Cardiac muscle cell (in vitro differentiated cells and primary cell): ENCODE measurements around the gene ITPKB. TPM values are rescaled to one million over a fixed set of nuclear protein-coding genes. Genes with fewer than 3 reads are reported as not detected.
"Not testable (repeated sequence)": the region's sequence is repeated elsewhere in the genome, so short reads cannot be mapped to it uniquely, and the experiment has no call there.

ENCODE experiments used
- DNase-seq, 2 donors: peaks; one replicate each; pipeline versions ENCODE4 v3.0.0 to v3.0.0-alpha.2; 2010 to 2017; ENCODE audit warnings: low read depth in 1 of 2, low spot score in 1 of 2
- H3K27ac ChIP-seq: fragments of 200-600 bp; sonication (generic); 2 replicates; pipeline ENCODE4 v1.5.1; 2016
- H3K27me3 ChIP-seq: fragments of 200-600 bp; sonication (generic); 2 replicates; pipeline ENCODE4 v1.6.0; 2016; ENCODE audit warnings: control low read depth
- H3K36me3 ChIP-seq: fragments of 200-600 bp; sonication (generic); 2 replicates; pipeline ENCODE4 v1.5.1; 2016; ENCODE audit warnings: control low read depth
- H3K4me1 ChIP-seq: fragments of 200-600 bp; sonication (generic); 2 replicates; pipeline ENCODE4 v1.8.1; 2017; ENCODE audit warnings: low read depth, mild to moderate bottlenecking, mixed run types
- H3K4me3 ChIP-seq: fragments of 200-600 bp; sonication (generic); 2 replicates; pipeline ENCODE4 v1.5.1; 2016; ENCODE audit warnings: mild to moderate bottlenecking
- H3K9me3 ChIP-seq: fragments of 200-600 bp; sonication (generic); 2 replicates; pipeline ENCODE4 v1.5.1; 2017; ENCODE audit warnings: low read depth, mild to moderate bottlenecking, control low read depth
- CTCF ChIP-seq: IDR thresholded peaks from 2 replicates; pipeline ENCODE4 v1.5.1; 2012; ENCODE audit warnings: low read depth, mild to moderate bottlenecking, low read length
- polyA plus RNA-seq: library from polyadenylated mRNA; unstranded; fragments of >200 nt; fragmentation: Nextera tagmentation; extraction: Ambion mirVana; gene quantifications from 2 replicates; pipeline ENCODE4 v1.2.1, GENCODE V29; 2016
- total RNA-seq: library from RNA; depleted of rRNA; stranded (reverse); fragments of >200 nt; gene quantifications from 2 replicates; pipeline ENCODE4 v1.2.3, GENCODE V29; 2016

Gene ITPKB
- total and polyA plus RNA-seq, 2 experiments from 2014 or later, result 3.8 to 12.0 TPM

- no peak for DNase-seq
- TF ChIP-seq CTCF, result no peak
- Histone ChIP-seq H3K27ac (no peak overlapping the region), H3K27me3 (no peaks in the 10 kb centered on the region), H3K9me3 (no peaks in the 10 kb centered on the region), H3K4me3 (no peak overlapping the region), H3K4me1 (no peaks in the 10 kb centered on the region), H3K36me3 (no peaks in the 10 kb centered on the region)
These were observed 15.0 kb upstream of the ITPKB start for GRCh38 chr1:226754097-226754496.

GRCh38 chr1:226751703-226752102, 12.6 kb upstream of the ITPKB start:
- no peak overlapping the region for H3K4me3 ChIP-seq
- no peaks in the 10 kb centered on the region for H3K36me3 ChIP-seq
- H3K4me1 ChIP-seq, result no peaks in the 10 kb centered on the region
- H3K27ac ChIP-seq, result no peak overlapping the region
- H3K9me3 ChIP-seq, result no peaks in the 10 kb centered on the region
- TF ChIP-seq CTCF, result no peak
- DNase-seq, result no peak
- H3K27me3 ChIP-seq, result no peaks in the 10 kb centered on the region

DNA sequence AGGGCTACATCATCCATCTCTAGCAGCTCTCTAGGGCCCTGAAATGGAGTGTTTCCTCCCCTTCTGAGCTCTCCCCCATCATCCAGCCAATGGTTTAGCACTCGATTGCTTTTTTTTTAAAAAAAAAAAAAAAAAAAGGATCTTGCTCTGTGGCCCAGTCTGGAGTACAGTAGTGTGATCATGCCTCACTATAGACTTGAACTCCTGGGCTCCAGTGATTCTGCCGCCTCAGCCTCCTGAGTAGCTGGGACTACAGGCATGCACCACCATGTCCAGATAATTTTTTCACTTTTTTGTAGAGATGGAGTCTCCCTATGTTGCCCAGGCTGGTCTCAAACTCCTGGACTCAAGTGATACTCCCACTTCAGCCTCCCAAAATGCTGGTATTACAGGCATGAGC, 12.1 kb upstream of the ITPKB start:
- TF ChIP-seq CTCF, result no peak

DNA sequence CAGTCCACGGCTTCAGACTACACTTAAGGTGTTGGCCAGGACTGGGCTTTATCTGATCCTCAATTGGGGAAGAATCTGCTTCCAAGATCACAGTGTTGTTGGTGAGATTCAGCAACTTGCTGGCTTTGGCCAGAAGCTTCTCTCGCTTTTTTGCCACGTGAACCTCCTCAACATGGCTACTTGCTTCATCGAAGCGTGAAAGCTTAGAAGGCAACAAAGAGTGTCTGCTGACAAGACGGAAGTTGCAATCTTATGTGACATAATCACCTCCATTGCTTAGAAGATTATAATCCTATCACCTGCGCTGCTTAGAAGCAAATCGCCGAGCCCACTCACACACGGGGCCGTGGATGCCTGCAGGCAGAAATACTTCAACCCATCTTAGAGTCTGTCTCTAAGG, 10.4 kb upstream of the ITPKB start:
- no peak overlapping the region for H3K27ac ChIP-seq

More for the DNA sequence above, 12.1 kb upstream of the ITPKB start:
- Histone ChIP-seq H3K36me3 (no peaks in the 10 kb centered on the region), H3K4me3 (no peak overlapping the region), H3K4me1 (no peaks in the 10 kb centered on the region), H3K27me3 (no peaks in the 10 kb centered on the region), H3K9me3 (no peaks in the 10 kb centered on the region), H3K27ac (no peak overlapping the region)
- no peak for DNase-seq

GRCh38 chr1:226748306-226748705, 9.2 kb upstream of the ITPKB start:
- no peaks in the 10 kb centered on the region for H3K27me3 ChIP-seq
- H3K4me1 ChIP-seq, result no peaks in the 10 kb centered on the region
- H3K4me3 ChIP-seq, result no peak overlapping the region
- DNase-seq, result no peak
- no peak for TF ChIP-seq CTCF
- no peak overlapping the region for H3K27ac ChIP-seq
- H3K9me3 ChIP-seq, result no peaks in the 10 kb centered on the region
- no peaks in the 10 kb centered on the region for H3K36me3 ChIP-seq

More for the DNA sequence above, 10.4 kb upstream of the ITPKB start:
- DNase-seq, result no peak
- Histone ChIP-seq H3K4me1 (no peaks in the 10 kb centered on the region), H3K9me3 (no peaks in the 10 kb centered on the region), H3K4me3 (no peak overlapping the region), H3K36me3 (no peaks in the 10 kb centered on the region), H3K27me3 (no peaks in the 10 kb centered on the region)
- TF ChIP-seq CTCF, result no peak

GRCh38 chr1:226747519-226748263, 8.6 kb upstream of the ITPKB start:
- H3K36me3 ChIP-seq, H3K27me3 ChIP-seq, H3K4me3 ChIP-seq, H3K4me1 ChIP-seq, DNase-seq, H3K9me3 ChIP-seq, H3K27ac ChIP-seq: not testable (repeated sequence)
